GM12878 (cell line): ENCODE measurements around the gene ALX1. TPM values are rescaled to one million over a fixed set of nuclear protein-coding genes. Genes with fewer than 3 reads are reported as not detected.

ENCODE experiments used
- ATAC-seq: fragments of 200-7000 bp; cut with Tn5 transposase; 3 replicates; pipeline ENCODE4 v1.9.1; 2020; ENCODE audit warnings: mild to moderate bottlenecking, moderate library complexity
- BruUV-seq: library from RNA; stranded (reverse); fragments of 400-500 nt; replicated peaks from 2 replicates; lab custom pipeline; 2021; lab: Mats Ljungman, UMichigan
- CTCF ChIA-PET: fragments of 300-600 bp; sonication (Branson Sonifier 250); formaldehyde crosslinking; extraction: SDS; loops from one replicate; lab custom pipeline; 2021; ENCODE audit warnings: inconsistent platforms; lab: Yijun Ruan, JAX
- POLR2A ChIA-PET: fragments of 350-600 bp; formaldehyde crosslinking; extraction: SDS; loops from one replicate; lab custom pipeline; 2021; ENCODE audit warnings: inconsistent platforms; lab: Charles Lee
- RAD21 ChIA-PET: fragments of 300-600 bp; sonication (Branson Sonifier 250); formaldehyde crosslinking; loops from one replicate; lab custom pipeline; 2023; ENCODE audit warnings: antibody characterized with exemption; ENCODE audit not compliant: unreplicated experiment; lab: Charles Lee
- SMC1A ChIA-PET: fragments of 300-600 bp; sonication (Branson Sonifier 250); formaldehyde crosslinking; loops from one replicate; lab custom pipeline; 2023; ENCODE audit not compliant: unreplicated experiment, uncharacterized antibody; lab: Charles Lee
- DNase-seq: peaks from one replicate; pipeline ENCODE4 v3.0.0-alpha.2; 2011; ENCODE audit warnings: low read depth, low spot score
- FAIRE-seq: peaks from 3 replicates; lab custom pipeline; 2011; peaks lifted over from hg19 to GRCh38; lab: Jason Lieb, UNC
- H2AFZ ChIP-seq: 2 replicates; pipeline ENCODE4 v1.6.0; 2011; ENCODE audit warnings: low read depth, low read length, control low read depth; ENCODE audit not compliant: control insufficient read depth
- H3K27ac ChIP-seq: 2 replicates; pipeline ENCODE4 v1.5.1; 2011; ENCODE audit warnings: control low read depth; ENCODE audit not compliant: control insufficient read depth, insufficient read depth
- H3K27me3 ChIP-seq, 2 experiments: replicated peaks in 1 of 2; 2 replicates each; pipeline versions ENCODE4 v1.6.0 to v1.6.1; 2011; ENCODE audit warnings: low read length in 1 of 2; ENCODE audit not compliant: control insufficient read depth in 2 of 2, insufficient read depth in 2 of 2
- H3K36me3 ChIP-seq, 2 experiments: 2 replicates each; pipeline ENCODE4 v1.5.1; 2011; ENCODE audit warnings: low read length in 1 of 2; ENCODE audit not compliant: control insufficient read depth in 2 of 2, insufficient read depth in 2 of 2
- H3K4me1 ChIP-seq: 2 replicates; pipeline ENCODE4 v1.6.1; 2011; ENCODE audit warnings: mild to moderate bottlenecking, low read length, moderate library complexity, mixed read lengths; ENCODE audit not compliant: control insufficient read depth, insufficient read depth
- H3K4me2 ChIP-seq: 2 replicates; pipeline ENCODE4 v1.6.0; 2011; ENCODE audit warnings: control low read depth; ENCODE audit not compliant: control insufficient read depth, insufficient read depth
- H3K4me3 ChIP-seq: fragments of 200-600 bp; sonication (generic); 2 replicates; pipeline ENCODE4 v1.5.1; 2016
- H3K79me2 ChIP-seq: 2 replicates; pipeline ENCODE4 v1.6.0; 2011; ENCODE audit warnings: low read length; ENCODE audit not compliant: control insufficient read depth, insufficient read depth
- H3K9ac ChIP-seq: 2 replicates; pipeline ENCODE4 v1.8.0; 2011; ENCODE audit warnings: low read length, control low read depth, mixed read lengths; ENCODE audit not compliant: control insufficient read depth, insufficient read depth
- H3K9me3 ChIP-seq: replicated peaks from 3 replicates; pipeline ENCODE4 v1.5.1; 2011; ENCODE audit warnings: mild to moderate bottlenecking, low read length; ENCODE audit not compliant: control insufficient read depth, insufficient read depth
- H4K20me1 ChIP-seq: 2 replicates; pipeline ENCODE4 v1.6.0; 2011; ENCODE audit not compliant: control insufficient read depth, insufficient read depth
- CBX3 ChIP-seq: fragments of 200-600 bp; sonication (generic); IDR thresholded peaks from 2 replicates; pipeline ENCODE4 v1.6.1; 2016; ENCODE audit warnings: low read depth, borderline replicate concordance
- CBX5 ChIP-seq: sonication (generic); IDR thresholded peaks from 2 replicates; pipeline ENCODE4 v1.6.1; 2016; ENCODE audit warnings: low read depth, moderate library complexity, mild to moderate bottlenecking, inconsistent platforms
- CREB1 ChIP-seq: IDR thresholded peaks from 2 replicates; pipeline ENCODE4 v1.6.1; 2012; ENCODE audit warnings: low read depth, mild to moderate bottlenecking, inconsistent platforms
- ETV6 ChIP-seq, 2 experiments: fragments of 450-650 bp in 1 of 2; IDR thresholded peaks in 1 of 2; conservative IDR thresholded peaks in 1 of 2; 2 replicates each; pipeline ENCODE4 v1.6.1; 2014; ENCODE audit warnings: antibody characterized with exemption in 1 of 2, borderline replicate concordance in 1 of 2, low read depth in 1 of 2, mild to moderate bottlenecking in 1 of 2, moderate library complexity in 1 of 2
- RBBP5 ChIP-seq: fragments of 200-600 bp; sonication (generic); conservative IDR thresholded peaks from 2 replicates; pipeline ENCODE4 v1.6.1; 2016
- RELA ChIP-seq: fragments of 450-650 bp; IDR thresholded peaks from 2 replicates; pipeline ENCODE4 v1.8.0; 2014; ENCODE audit warnings: borderline replicate concordance; ENCODE audit not compliant: partially characterized antibody
- SREBF1 ChIP-seq: IDR thresholded peaks from 2 replicates; pipeline ENCODE4 v1.6.1; 2012; ENCODE audit warnings: mild to moderate bottlenecking, low read length
- SUZ12 ChIP-seq: fragments of 200-600 bp; sonication (generic); IDR thresholded peaks from one replicate; pipeline ENCODE4 v1.6.1; 2018; ENCODE audit warnings: antibody characterized with exemption, mild to moderate bottlenecking; ENCODE audit not compliant: unreplicated experiment
- ZNF207 ChIP-seq: fragments of 450-650 bp; IDR thresholded peaks from 2 replicates; pipeline ENCODE4 v1.6.1; 2014; ENCODE audit warnings: antibody characterized with exemption, mild to moderate bottlenecking, borderline replicate concordance
- ZNF24 ChIP-seq: fragments of 450-650 bp; IDR thresholded peaks from 2 replicates; pipeline ENCODE4 v1.6.1; 2017; ENCODE audit warnings: antibody characterized with exemption, mild to moderate bottlenecking
- ZNF274 ChIP-seq: IDR thresholded peaks from one replicate; pipeline ENCODE4 v1.8.0; 2011; ENCODE audit not compliant: insufficient read length, insufficient read depth
- ZSCAN29 ChIP-seq: fragments of 450-650 bp; IDR thresholded peaks from 2 replicates; pipeline ENCODE4 v1.6.1; 2017; ENCODE audit warnings: mild to moderate bottlenecking, moderate library complexity
- WGBS: methylation state at CpG from one replicate; pipeline ENCODE4 v1.1.6; 2016; ENCODE audit warnings: low lambda C conversion rate; ENCODE audit not compliant: insufficient replicate concordance, insufficient coverage; ENCODE audit errors: missing lambda C conversion rate; 5-methylcytosine and 5-hydroxymethylcytosine counted together
- in situ Hi-C: fragments of 300-500 bp; cut with MboI; formaldehyde crosslinking; loops from 9 replicates; pipeline ENCODE4 v1.14.3; 2018; ENCODE audit warnings: mixed read lengths
- intact Hi-C: fragments of 100-400 bp; cut with micrococcal nuclease; formaldehyde crosslinking; loops from one replicate; pipeline ENCODE4 v1.14.2; 2022; ENCODE audit not compliant: unreplicated experiment
- polyA plus RNA-seq, 11 experiments: library from polyadenylated mRNA; depleted of rRNA in 4 of 11; unstranded in 6 of 11; stranded (reverse) in 5 of 11; fragments of >200 nt; fragmentation: Nextera tagmentation in 4 of 11; fragmentation: Illumina TruSeq in 1 of 11; extraction: Ambion mirVana in 4 of 11; extraction: Trizol in 1 of 11; gene quantifications; 1 replicate in 1 of 11; 2 replicates in 10 of 11; pipeline versions ENCODE4 v1.2.1 to v1.2.3, GENCODE V29; 2011 to 2016; ENCODE audit warnings: inconsistent platforms in 2 of 11, missing spikeins in 2 of 11, low read depth in 1 of 11
- total RNA-seq, 4 experiments: library from RNA; depleted of rRNA in 3 of 4; stranded (reverse); fragments of >200 nt in 3 of 4; fragmentation: Illumina TruSeq in 1 of 4; extraction: Trizol in 1 of 4; gene quantifications; 2 replicates each; pipeline versions ENCODE4 v1.2.1 to v1.2.3, GENCODE V29; 2013 to 2021
- TF ChIP-seq, protein P1 (sequence below): IDR thresholded peaks from 2 replicates; pipeline ENCODE4 v1.6.1; 2012; ENCODE audit warnings: improper control_type of control experiment, low read depth, low read length; ENCODE audit not compliant: insufficient replicate concordance

The ALX1 gene
- total and polyA plus RNA-seq, 10 of the 15 experiments (the other 5 are each of a cell fraction or from before 2014, with no cell fraction given), result 0.06 TPM; not detected in 9

DNA sequence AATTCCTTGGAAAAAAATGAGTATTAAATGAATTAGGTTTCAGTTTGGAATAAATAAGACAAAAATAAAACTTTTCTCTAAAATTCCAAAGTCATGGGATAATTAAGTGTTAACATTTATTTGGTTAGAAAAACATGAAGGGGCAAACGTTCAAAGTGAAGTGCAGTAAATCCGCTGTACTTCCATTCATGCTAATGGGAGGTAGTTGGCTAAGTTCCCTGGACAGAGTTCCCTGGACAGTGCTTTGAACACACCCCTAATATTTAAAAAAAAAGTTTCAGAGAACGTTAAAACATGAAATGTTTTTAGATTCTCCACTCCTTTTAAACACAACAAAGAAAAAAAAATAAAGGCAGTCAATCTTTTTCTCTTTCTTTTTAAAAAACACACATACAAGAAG lies 16.3 kb downstream of the ALX1 start (continued):
- TF ChIP-seq CBX5 (no peak), ZNF24 (no peak), ZSCAN29 (no peak), CREB1 (no peak), ZNF274 (no peak), SUZ12 (no peak)

DNA sequence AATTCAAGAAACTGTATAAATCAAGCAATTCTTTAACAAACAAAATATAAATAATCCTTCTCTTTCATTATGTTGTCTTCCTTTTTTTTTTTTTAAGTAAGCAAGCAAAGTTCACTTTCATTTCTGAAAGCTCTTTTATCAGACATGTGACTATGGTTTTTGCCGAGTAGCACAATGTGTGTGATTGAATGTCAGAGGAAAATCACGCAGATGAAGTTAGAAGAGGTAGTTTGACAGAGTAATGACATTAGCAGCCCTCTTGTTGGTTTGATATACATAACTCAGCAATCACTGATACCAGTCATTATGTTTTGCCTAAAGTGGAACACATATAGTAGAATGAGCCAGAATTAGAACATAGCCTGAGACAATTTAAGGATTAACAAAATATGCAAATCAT lies 19.0 kb downstream of the ALX1 start:
- no peak overlapping the region for H3K27ac ChIP-seq
- no peak overlapping the region for H3K9ac ChIP-seq
- TF ChIP-seq ETV6 (conservative IDR thresholded peaks at IDR 0.05 in 1 of 2, IDR thresholded peaks at IDR 0.05 in 1 of 2; ENCODE audit: borderline replicate concordance in 1 of 2, low read depth in 1 of 2) (no peak), SREBF1 (no peak), RBBP5 (no peak), RELA (no peak), CBX3 (no peak), ZNF207 (no peak)
- TF ChIP-seq, protein P1, sequence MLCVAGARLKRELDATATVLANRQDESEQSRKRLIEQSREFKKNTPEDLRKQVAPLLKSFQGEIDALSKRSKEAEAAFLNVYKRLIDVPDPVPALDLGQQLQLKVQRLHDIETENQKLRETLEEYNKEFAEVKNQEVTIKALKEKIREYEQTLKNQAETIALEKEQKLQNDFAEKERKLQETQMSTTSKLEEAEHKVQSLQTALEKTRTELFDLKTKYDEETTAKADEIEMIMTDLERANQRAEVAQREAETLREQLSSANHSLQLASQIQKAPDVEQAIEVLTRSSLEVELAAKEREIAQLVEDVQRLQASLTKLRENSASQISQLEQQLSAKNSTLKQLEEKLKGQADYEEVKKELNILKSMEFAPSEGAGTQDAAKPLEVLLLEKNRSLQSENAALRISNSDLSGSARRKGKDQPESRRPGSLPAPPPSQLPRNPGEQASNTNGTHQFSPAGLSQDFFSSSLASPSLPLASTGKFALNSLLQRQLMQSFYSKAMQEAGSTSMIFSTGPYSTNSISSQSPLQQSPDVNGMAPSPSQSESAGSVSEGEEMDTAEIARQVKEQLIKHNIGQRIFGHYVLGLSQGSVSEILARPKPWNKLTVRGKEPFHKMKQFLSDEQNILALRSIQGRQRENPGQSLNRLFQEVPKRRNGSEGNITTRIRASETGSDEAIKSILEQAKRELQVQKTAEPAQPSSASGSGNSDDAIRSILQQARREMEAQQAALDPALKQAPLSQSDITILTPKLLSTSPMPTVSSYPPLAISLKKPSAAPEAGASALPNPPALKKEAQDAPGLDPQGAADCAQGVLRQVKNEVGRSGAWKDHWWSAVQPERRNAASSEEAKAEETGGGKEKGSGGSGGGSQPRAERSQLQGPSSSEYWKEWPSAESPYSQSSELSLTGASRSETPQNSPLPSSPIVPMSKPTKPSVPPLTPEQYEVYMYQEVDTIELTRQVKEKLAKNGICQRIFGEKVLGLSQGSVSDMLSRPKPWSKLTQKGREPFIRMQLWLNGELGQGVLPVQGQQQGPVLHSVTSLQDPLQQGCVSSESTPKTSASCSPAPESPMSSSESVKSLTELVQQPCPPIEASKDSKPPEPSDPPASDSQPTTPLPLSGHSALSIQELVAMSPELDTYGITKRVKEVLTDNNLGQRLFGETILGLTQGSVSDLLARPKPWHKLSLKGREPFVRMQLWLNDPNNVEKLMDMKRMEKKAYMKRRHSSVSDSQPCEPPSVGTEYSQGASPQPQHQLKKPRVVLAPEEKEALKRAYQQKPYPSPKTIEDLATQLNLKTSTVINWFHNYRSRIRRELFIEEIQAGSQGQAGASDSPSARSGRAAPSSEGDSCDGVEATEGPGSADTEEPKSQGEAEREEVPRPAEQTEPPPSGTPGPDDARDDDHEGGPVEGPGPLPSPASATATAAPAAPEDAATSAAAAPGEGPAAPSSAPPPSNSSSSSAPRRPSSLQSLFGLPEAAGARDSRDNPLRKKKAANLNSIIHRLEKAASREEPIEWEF, result no peak
- CTCF ChIA-PET, result interaction anchor here (1.2 kb wide), 1 partner anchor 10 kb away, joined by 4 read pairs; no protein-coding TSS in a partner anchor
- in situ Hi-C loops, result no loop called here
- no peaks in the 10 kb centered on the region for H3K27me3 ChIP-seq
- FAIRE-seq (no peak), ATAC-seq (no peak), DNase-seq (no peak)
- H3K36me3 ChIP-seq, result no peaks in the 10 kb centered on the region
- 0% methylated on average over 2 of the region's 2 CpGs for WGBS
- no peak overlapping the region for H3K4me2 ChIP-seq
- no peak overlapping the region for H3K4me3 ChIP-seq
- POLR2A ChIA-PET, result no interaction called here
- H2AFZ ChIP-seq, result no peak overlapping the region
- no TSS peak for BruUV-seq
- H3K9me3 ChIP-seq, result no peaks in the 10 kb centered on the region
- SMC1A ChIA-PET, result interaction anchor here (2.0 kb wide), 1 partner anchor 11 kb away, joined by 5 read pairs; no protein-coding TSS in a partner anchor
- RAD21 ChIA-PET, result no interaction called here
- intact Hi-C loops, result no loop called here
- no peaks in the 10 kb centered on the region for H3K79me2 ChIP-seq
- no peaks in the 10 kb centered on the region for H3K4me1 ChIP-seq
- no peaks in the 10 kb centered on the region for H4K20me1 ChIP-seq
